ENCODE data around the gene AK2. TPM values are rescaled to one million over a fixed set of nuclear protein-coding genes. Genes with fewer than 3 reads are reported as not detected.

AK2 gene
- 192 TPM for polyA plus RNA-seq
- long read RNA-seq, donor 1, transcript AK2-201 (6 exons, 1,021 nt) = major isoform, 31 of 84 reads
- long read RNA-seq, donor 1, transcript AK2-202 (7 exons, 3,586 nt) = minor isoform, 22 of 84 reads
- long read RNA-seq, donor 1, partial matches to known transcripts = 25 of 84 reads
- long read RNA-seq, donor 1, other reads (novel, unspliced or antisense) = 0 of 84 reads
- long read RNA-seq, donor 2, transcript AK2-202 (7 exons, 3,586 nt) = minor isoform, 38 of 158 reads
- long read RNA-seq, donor 2, transcript AK2-201 (6 exons, 1,021 nt) = major isoform, 67 of 158 reads
- long read RNA-seq, donor 2, partial matches to known transcripts = 48 of 158 reads
- long read RNA-seq, donor 2, other reads (novel, unspliced or antisense) = 0 of 158 reads
- long read RNA-seq, donor 3 = 0 reads
- long read RNA-seq, donor 4, transcript AK2-201 (6 exons, 1,021 nt) = major isoform, 8 of 19 reads
- long read RNA-seq, donor 4, partial matches to known transcripts = 6 of 19 reads
- long read RNA-seq, donor 4, other reads (novel, unspliced or antisense) = 0 of 19 reads
- long read RNA-seq, donor 5, transcript AK2-201 (6 exons, 1,021 nt) = minor isoform, 18 of 54 reads
- long read RNA-seq, donor 5, transcript AK2-202 (7 exons, 3,586 nt) = major isoform, 19 of 54 reads
- long read RNA-seq, donor 5, partial matches to known transcripts = 11 of 54 reads
- long read RNA-seq, donor 5, other reads (novel, unspliced or antisense) = 0 of 54 reads
- long read RNA-seq, donor 6, transcript AK2-201 (6 exons, 1,021 nt) = major isoform, 44 of 159 reads
- long read RNA-seq, donor 6, transcript AK2-202 (7 exons, 3,586 nt) = minor isoform, 30 of 159 reads
- long read RNA-seq, donor 6, partial matches to known transcripts = 78 of 159 reads
- long read RNA-seq, donor 6, other reads (novel, unspliced or antisense) = 0 of 159 reads
- long read RNA-seq, donor 7, transcript AK2-202 (7 exons, 3,586 nt) = minor isoform, 5 of 32 reads
- long read RNA-seq, donor 7, transcript AK2-201 (6 exons, 1,021 nt) = major isoform, 22 of 32 reads
- long read RNA-seq, donor 7, partial matches to known transcripts = 0 of 32 reads
- long read RNA-seq, donor 7, other reads (novel, unspliced or antisense) = 0 of 32 reads
- long read RNA-seq, donor 8, transcript AK2-201 (6 exons, 1,021 nt) = major isoform, 76 of 187 reads
- long read RNA-seq, donor 8, transcript AK2-202 (7 exons, 3,586 nt) = minor isoform, 49 of 187 reads
- long read RNA-seq, donor 8, partial matches to known transcripts = 53 of 187 reads
- long read RNA-seq, donor 8, other reads (novel, unspliced or antisense) = 0 of 187 reads
- long read RNA-seq, donor 9, transcript AK2-202 (7 exons, 3,586 nt) = minor isoform, 31 of 156 reads
- long read RNA-seq, donor 9, transcript AK2-201 (6 exons, 1,021 nt) = major isoform, 72 of 156 reads
- long read RNA-seq, donor 9, partial matches to known transcripts = 42 of 156 reads
- long read RNA-seq, donor 9, other reads (novel, unspliced or antisense) = 0 of 156 reads
- long read RNA-seq, donor 10, transcript AK2-213 (2 exons, 581 nt) = minor isoform, 5 of 131 reads
- long read RNA-seq, donor 10, transcript AK2-201 (6 exons, 1,021 nt) = major isoform, 62 of 131 reads
- long read RNA-seq, donor 10, transcript AK2-202 (7 exons, 3,586 nt) = minor isoform, 34 of 131 reads
- long read RNA-seq, donor 10, partial matches to known transcripts = 22 of 131 reads
- long read RNA-seq, donor 10, other reads (novel, unspliced or antisense) = 0 of 131 reads
- long read RNA-seq, donor 11, transcript AK2-201 (6 exons, 1,021 nt) = major isoform, 37 of 79 reads
- long read RNA-seq, donor 11, transcript AK2-202 (7 exons, 3,586 nt) = minor isoform, 23 of 79 reads
- long read RNA-seq, donor 11, partial matches to known transcripts = 16 of 79 reads
- long read RNA-seq, donor 11, other reads (novel, unspliced or antisense) = 0 of 79 reads

GRCh38 chr1:33036526-33037503, at the start of gene AK2:
Gene AK2, minus strand, starts transcription at chr1:33036883. Its CDS starts 55 bp downstream, at chr1:33036828.
- Histone ChIP-seq H3K4me1 (ENCODE audit: control insufficient read depth, insufficient read depth, low read length) (peaks cover 17% of the 10 kb centered on the region), H3K4me3 (ENCODE audit: low read length) (peak within 1 kb of the TSS; percentile 86), H3K27ac (ENCODE audit: low read length) (peak within 1 kb of the TSS; percentile 90), H3K27me3 (ENCODE audit: control insufficient read depth, insufficient read depth, low read length) (no peaks in the 10 kb centered on the region), H3K36me3 (ENCODE audit: control insufficient read depth, insufficient read depth, low read length) (peaks cover 8% of the 10 kb centered on the region), H3K9me3 (ENCODE audit: control insufficient read depth, low read depth, low read length) (no peaks in the 10 kb centered on the region)
- peak; percentile 98 to 99 for DNase-seq
- WGBS (ENCODE audit: insufficient coverage, low lambda C conversion rate) = 100% methylated on average over 1 of the region's 59 CpGs

- 100% methylated on average over 1 of the region's 12 CpGs for WGBS (ENCODE audit: insufficient coverage, low lambda C conversion rate)
- Histone ChIP-seq H3K27ac (ENCODE audit: low read length) (no peak overlapping the region), H3K36me3 (ENCODE audit: control insufficient read depth, insufficient read depth, low read length) (no peaks in the 10 kb centered on the region), H3K9me3 (ENCODE audit: control insufficient read depth, low read depth, low read length) (no peaks in the 10 kb centered on the region), H3K4me3 (ENCODE audit: low read length) (no peak overlapping the region), H3K4me1 (ENCODE audit: control insufficient read depth, insufficient read depth, low read length) (peaks cover 4% of the 10 kb centered on the region), H3K27me3 (ENCODE audit: control insufficient read depth, insufficient read depth, low read length) (peaks cover 17% of the 10 kb centered on the region)
- peak; percentile 45 to 64 for DNase-seq
Observed at GRCh38 chr1:33086384-33086850, 49.7 kb upstream of the AK2 start.

GRCh38 chr1:33085332-33085731, 48.6 kb upstream of the AK2 start:
- Histone ChIP-seq H3K4me1 (ENCODE audit: control insufficient read depth, insufficient read depth, low read length) (peaks cover 9% of the 10 kb centered on the region), H3K27me3 (ENCODE audit: control insufficient read depth, insufficient read depth, low read length) (peaks cover 22% of the 10 kb centered on the region), H3K27ac (ENCODE audit: low read length) (no peak overlapping the region), H3K36me3 (ENCODE audit: control insufficient read depth, insufficient read depth, low read length) (no peaks in the 10 kb centered on the region), H3K4me3 (ENCODE audit: low read length) (no peak overlapping the region), H3K9me3 (ENCODE audit: control insufficient read depth, low read depth, low read length) (no peaks in the 10 kb centered on the region)
- WGBS (ENCODE audit: insufficient coverage, low lambda C conversion rate) = no CpG with 5 or more reads among the region's 4 CpGs
- no peak for DNase-seq

GRCh38 chr1:33082575-33083108, 46.0 kb upstream of the AK2 start:
- H3K36me3 ChIP-seq (ENCODE audit: control insufficient read depth, insufficient read depth, low read length) = no peaks in the 10 kb centered on the region
- peaks cover 11% of the 10 kb centered on the region for H3K4me1 ChIP-seq (ENCODE audit: control insufficient read depth, insufficient read depth, low read length)
- peaks cover 22% of the 10 kb centered on the region for H3K27me3 ChIP-seq (ENCODE audit: control insufficient read depth, insufficient read depth, low read length)
- WGBS (ENCODE audit: insufficient coverage, low lambda C conversion rate) = 84% methylated on average over 3 of the region's 6 CpGs
- DNase-seq = no peak
- H3K4me3 ChIP-seq (ENCODE audit: low read length) = no peak overlapping the region
- no peak overlapping the region for H3K27ac ChIP-seq (ENCODE audit: low read length)
- no peaks in the 10 kb centered on the region for H3K9me3 ChIP-seq (ENCODE audit: control insufficient read depth, low read depth, low read length)

GRCh38 chr1:33081554-33082305, 45.0 kb upstream of the AK2 start:
- H3K4me1 ChIP-seq (ENCODE audit: control insufficient read depth, insufficient read depth, low read length) = peaks cover 11% of the 10 kb centered on the region
- H3K4me3 ChIP-seq (ENCODE audit: low read length) = peak overlapping the region; percentile 62
- no peak for DNase-seq
- peaks cover 22% of the 10 kb centered on the region for H3K27me3 ChIP-seq (ENCODE audit: control insufficient read depth, insufficient read depth, low read length)
- no peaks in the 10 kb centered on the region for H3K36me3 ChIP-seq (ENCODE audit: control insufficient read depth, insufficient read depth, low read length)
- H3K27ac ChIP-seq (ENCODE audit: low read length) = no peak overlapping the region
- WGBS (ENCODE audit: insufficient coverage, low lambda C conversion rate) = no CpG with 5 or more reads among the region's 35 CpGs
- H3K9me3 ChIP-seq (ENCODE audit: control insufficient read depth, low read depth, low read length) = no peaks in the 10 kb centered on the region

GRCh38 chr1:33080885-33081553, 44.3 kb upstream of the AK2 start, which contains the start of gene AZIN2:
Gene AZIN2, plus strand, starts transcription at chr1:33081153. Its CDS starts 1,097 bp downstream, at chr1:33082250.
- Histone ChIP-seq H3K36me3 (ENCODE audit: control insufficient read depth, insufficient read depth, low read length) (no peaks in the 10 kb centered on the region), H3K27me3 (ENCODE audit: control insufficient read depth, insufficient read depth, low read length) (peaks cover 22% of the 10 kb centered on the region), H3K27ac (ENCODE audit: low read length) (no peak within 1 kb of the TSS), H3K9me3 (ENCODE audit: control insufficient read depth, low read depth, low read length) (no peaks in the 10 kb centered on the region), H3K4me1 (ENCODE audit: control insufficient read depth, insufficient read depth, low read length) (peaks cover 11% of the 10 kb centered on the region), H3K4me3 (ENCODE audit: low read length) (peak within 1 kb of the TSS; percentile 62)
- WGBS (ENCODE audit: insufficient coverage, low lambda C conversion rate) = no CpG with 5 or more reads among the region's 52 CpGs
- DNase-seq = peak; percentile 93

GRCh38 chr1:33080373-33080772, 43.7 kb upstream of the AK2 start:
- no peaks in the 10 kb centered on the region for H3K9me3 ChIP-seq (ENCODE audit: control insufficient read depth, low read depth, low read length)

More at GRCh38 chr1:33080373-33080772, 43.7 kb upstream of the AK2 start:
- H3K27ac ChIP-seq (ENCODE audit: low read length) = no peak overlapping the region
- H3K27me3 ChIP-seq (ENCODE audit: control insufficient read depth, insufficient read depth, low read length) = peaks cover 22% of the 10 kb centered on the region
- peaks cover 11% of the 10 kb centered on the region for H3K4me1 ChIP-seq (ENCODE audit: control insufficient read depth, insufficient read depth, low read length)
- peak overlapping the region; percentile 62 for H3K4me3 ChIP-seq (ENCODE audit: low read length)
- no peaks in the 10 kb centered on the region for H3K36me3 ChIP-seq (ENCODE audit: control insufficient read depth, insufficient read depth, low read length)
- 51% methylated on average over 5 of the region's 6 CpGs for WGBS (ENCODE audit: insufficient coverage, low lambda C conversion rate)
- DNase-seq = no peak
